22Rv1 (cell line): Measurements from ENCODE around the gene SLFN5.

Experiments
- ZFX ChIP-seq: fragments of 450-650 bp; IDR thresholded peaks from 2 replicates; pipeline ENCODE4 v1.6.1; 2017; ENCODE audit warnings: antibody characterized with exemption, borderline replicate concordance
- TF ChIP-seq, protein P1 (sequence below): fragments of 450-650 bp; IDR thresholded peaks from 2 replicates; pipeline ENCODE4 v1.5.1; 2017; ENCODE audit warnings: mild to moderate bottlenecking

- TF ChIP-seq, protein P1, sequence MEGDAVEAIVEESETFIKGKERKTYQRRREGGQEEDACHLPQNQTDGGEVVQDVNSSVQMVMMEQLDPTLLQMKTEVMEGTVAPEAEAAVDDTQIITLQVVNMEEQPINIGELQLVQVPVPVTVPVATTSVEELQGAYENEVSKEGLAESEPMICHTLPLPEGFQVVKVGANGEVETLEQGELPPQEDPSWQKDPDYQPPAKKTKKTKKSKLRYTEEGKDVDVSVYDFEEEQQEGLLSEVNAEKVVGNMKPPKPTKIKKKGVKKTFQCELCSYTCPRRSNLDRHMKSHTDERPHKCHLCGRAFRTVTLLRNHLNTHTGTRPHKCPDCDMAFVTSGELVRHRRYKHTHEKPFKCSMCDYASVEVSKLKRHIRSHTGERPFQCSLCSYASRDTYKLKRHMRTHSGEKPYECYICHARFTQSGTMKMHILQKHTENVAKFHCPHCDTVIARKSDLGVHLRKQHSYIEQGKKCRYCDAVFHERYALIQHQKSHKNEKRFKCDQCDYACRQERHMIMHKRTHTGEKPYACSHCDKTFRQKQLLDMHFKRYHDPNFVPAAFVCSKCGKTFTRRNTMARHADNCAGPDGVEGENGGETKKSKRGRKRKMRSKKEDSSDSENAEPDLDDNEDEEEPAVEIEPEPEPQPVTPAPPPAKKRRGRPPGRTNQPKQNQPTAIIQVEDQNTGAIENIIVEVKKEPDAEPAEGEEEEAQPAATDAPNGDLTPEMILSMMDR, result no peak
- TF ChIP-seq ZFX, result no peak
Observed at GRCh38 chr17:35291802-35292201, 48.9 kb downstream of the SLFN5 start.
